Cardiac fibroblast (primary cell): ENCODE data around the gene CFAP61.

Source experiments
- DNase-seq, 2 donors: peaks; one replicate each; pipeline versions ENCODE4 v3.0.0 to v3.0.0-alpha.2; 2010; ENCODE audit warnings: low read depth in 2 of 2
- H3K4me3 ChIP-seq, 2 donors: replicated peaks in 1 of 2; 1 replicate in 1 of 2; 2 replicates in 1 of 2; pipeline ENCODE4 v1.5.1; 2011; ENCODE audit warnings: low read depth in 2 of 2, low read length in 2 of 2, mild to moderate bottlenecking in 2 of 2, moderate library complexity in 1 of 2
- CTCF ChIP-seq: IDR thresholded peaks from one replicate; pipeline ENCODE4 v1.5.1; 2011; ENCODE audit warnings: low read depth, mild to moderate bottlenecking, low read length, inconsistent platforms

Gene CFAP61

GRCh38 chr20:20210943-20211273, 158.6 kb downstream of the CFAP61 start:
- no peak overlapping the region for H3K4me3 ChIP-seq
- no peak for TF ChIP-seq CTCF
- no peak for DNase-seq

DNA sequence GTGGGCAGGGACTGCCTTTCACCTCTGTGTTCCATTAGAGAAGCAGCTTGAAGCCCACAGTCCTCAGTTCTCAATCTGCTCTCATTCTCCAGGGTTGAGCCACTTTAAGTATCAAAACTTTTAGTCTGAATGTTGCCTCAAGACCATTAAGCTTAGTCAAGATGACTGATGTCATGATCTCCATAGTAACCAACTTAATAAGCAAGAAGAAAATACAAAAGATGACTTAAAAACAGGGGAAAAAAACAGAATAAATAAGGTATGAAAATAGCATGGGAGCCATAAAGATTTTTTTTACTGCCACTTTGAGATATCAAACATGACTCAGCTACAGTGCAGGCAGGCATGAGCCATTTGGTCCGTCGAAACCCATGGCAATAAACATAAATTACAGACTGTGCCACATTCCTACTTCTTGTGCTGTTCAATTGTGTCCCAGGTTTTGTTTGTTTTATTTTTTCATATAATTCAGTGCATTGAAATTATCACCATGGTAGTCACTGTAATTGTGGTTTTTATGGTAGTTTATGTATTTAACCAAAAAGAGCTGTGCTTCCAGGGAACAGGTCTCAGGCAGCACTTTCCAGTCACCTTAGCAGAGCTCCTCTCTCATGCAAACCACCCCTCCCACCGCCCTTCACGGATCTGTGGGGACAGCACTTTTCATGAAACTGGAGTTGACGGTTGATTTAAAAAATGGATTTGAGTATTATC, 159.1 kb downstream of the CFAP61 start:
- DNase-seq, result no peak
- no peak for TF ChIP-seq CTCF
- no peak overlapping the region for H3K4me3 ChIP-seq

- no peak for DNase-seq
- no peak overlapping the region for H3K4me3 ChIP-seq
- no peak for TF ChIP-seq CTCF
Observed at GRCh38 chr20:20211988-20212518, 159.7 kb downstream of the CFAP61 start.

GRCh38 chr20:20212675-20213096, 160.4 kb downstream of the CFAP61 start:
- no peak for TF ChIP-seq CTCF

GRCh38 chr20:20213526-20214121, 161.3 kb downstream of the CFAP61 start:
- DNase-seq, result no peak
- no peak overlapping the region for H3K4me3 ChIP-seq
- no peak for TF ChIP-seq CTCF

More at GRCh38 chr20:20212675-20213096, 160.4 kb downstream of the CFAP61 start:
- no peak overlapping the region for H3K4me3 ChIP-seq
- no peak for DNase-seq

GRCh38 chr20:20214757-20215275, 162.5 kb downstream of the CFAP61 start:
- no peak for TF ChIP-seq CTCF
- no peak for DNase-seq
- H3K4me3 ChIP-seq, result no peak overlapping the region
